ENCODE data around the gene MTRF1L.

DNA sequence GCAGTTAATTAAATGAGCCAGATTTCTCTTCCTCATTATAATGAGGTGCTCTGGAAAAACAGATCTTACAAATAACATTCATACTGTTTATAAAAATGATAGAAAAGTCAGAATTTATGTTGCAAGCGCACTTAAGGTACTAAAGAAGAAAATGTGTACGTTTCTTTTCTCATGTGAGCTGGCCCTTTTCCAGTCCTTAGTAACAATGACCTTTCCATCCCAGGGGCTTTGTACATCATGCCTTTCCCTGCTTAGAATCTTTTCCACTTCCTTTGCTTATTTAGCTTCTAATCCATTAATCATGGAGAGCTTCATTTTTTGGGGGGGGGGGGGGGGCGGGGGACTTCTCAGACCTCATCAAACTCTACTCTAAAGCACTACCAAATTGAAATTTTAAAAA lies 24.5 kb downstream of the MTRF1L start:
- TF ChIP-seq GLIS3 (CRISPR knock-in tag; IDR thresholded peaks at IDR 0.05) (no peak), ESRRG (CRISPR knock-in tag; IDR thresholded peaks at IDR 0.05) (no peak), ZNF565 (CRISPR knock-in tag; conservative IDR thresholded peaks at IDR 0.05; ENCODE audit: low read depth) (no peak), OSR1 (CRISPR knock-in tag; IDR thresholded peaks at IDR 0.05) (no peak), ISL1 (CRISPR knock-in tag; IDR thresholded peaks at IDR 0.05) (no peak), RARB (CRISPR knock-in tag; IDR thresholded peaks at IDR 0.05) (no peak)
- TF ChIP-seq, protein P1, sequence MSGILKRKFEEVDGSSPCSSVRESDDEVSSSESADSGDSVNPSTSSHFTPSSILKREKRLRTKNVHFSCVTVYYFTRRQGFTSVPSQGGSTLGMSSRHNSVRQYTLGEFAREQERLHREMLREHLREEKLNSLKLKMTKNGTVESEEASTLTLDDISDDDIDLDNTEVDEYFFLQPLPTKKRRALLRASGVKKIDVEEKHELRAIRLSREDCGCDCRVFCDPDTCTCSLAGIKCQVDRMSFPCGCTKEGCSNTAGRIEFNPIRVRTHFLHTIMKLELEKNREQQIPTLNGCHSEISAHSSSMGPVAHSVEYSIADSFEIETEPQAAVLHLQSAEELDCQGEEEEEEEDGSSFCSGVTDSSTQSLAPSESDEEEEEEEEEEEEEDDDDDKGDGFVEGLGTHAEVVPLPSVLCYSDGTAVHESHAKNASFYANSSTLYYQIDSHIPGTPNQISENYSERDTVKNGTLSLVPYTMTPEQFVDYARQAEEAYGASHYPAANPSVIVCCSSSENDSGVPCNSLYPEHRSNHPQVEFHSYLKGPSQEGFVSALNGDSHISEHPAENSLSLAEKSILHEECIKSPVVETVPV (CRISPR knock-in tag; IDR thresholded peaks at IDR 0.05) = no peak
- TF ChIP-seq, protein P2, sequence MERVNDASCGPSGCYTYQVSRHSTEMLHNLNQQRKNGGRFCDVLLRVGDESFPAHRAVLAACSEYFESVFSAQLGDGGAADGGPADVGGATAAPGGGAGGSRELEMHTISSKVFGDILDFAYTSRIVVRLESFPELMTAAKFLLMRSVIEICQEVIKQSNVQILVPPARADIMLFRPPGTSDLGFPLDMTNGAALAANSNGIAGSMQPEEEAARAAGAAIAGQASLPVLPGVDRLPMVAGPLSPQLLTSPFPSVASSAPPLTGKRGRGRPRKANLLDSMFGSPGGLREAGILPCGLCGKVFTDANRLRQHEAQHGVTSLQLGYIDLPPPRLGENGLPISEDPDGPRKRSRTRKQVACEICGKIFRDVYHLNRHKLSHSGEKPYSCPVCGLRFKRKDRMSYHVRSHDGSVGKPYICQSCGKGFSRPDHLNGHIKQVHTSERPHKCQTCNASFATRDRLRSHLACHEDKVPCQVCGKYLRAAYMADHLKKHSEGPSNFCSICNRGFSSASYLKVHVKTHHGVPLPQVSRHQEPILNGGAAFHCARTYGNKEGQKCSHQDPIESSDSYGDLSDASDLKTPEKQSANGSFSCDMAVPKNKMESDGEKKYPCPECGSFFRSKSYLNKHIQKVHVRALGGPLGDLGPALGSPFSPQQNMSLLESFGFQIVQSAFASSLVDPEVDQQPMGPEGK (CRISPR knock-in tag; IDR thresholded peaks at IDR 0.05; ENCODE audit: borderline replicate concordance) = no peak
- TF ChIP-seq, protein P3, sequence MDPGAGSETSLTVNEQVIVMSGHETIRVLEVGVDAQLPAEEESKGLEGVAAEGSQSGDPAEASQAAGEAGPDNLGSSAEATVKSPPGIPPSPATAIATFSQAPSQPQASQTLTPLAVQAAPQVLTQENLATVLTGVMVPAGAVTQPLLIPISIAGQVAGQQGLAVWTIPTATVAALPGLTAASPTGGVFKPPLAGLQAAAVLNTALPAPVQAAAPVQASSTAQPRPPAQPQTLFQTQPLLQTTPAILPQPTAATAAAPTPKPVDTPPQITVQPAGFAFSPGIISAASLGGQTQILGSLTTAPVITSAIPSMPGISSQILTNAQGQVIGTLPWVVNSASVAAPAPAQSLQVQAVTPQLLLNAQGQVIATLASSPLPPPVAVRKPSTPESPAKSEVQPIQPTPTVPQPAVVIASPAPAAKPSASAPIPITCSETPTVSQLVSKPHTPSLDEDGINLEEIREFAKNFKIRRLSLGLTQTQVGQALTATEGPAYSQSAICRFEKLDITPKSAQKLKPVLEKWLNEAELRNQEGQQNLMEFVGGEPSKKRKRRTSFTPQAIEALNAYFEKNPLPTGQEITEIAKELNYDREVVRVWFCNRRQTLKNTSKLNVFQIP (CRISPR knock-in tag; IDR thresholded peaks at IDR 0.05; ENCODE audit: borderline replicate concordance, low read depth) = no peak
